Left ventricle myocardium inferior (tissue), 1 donor: ENCODE results near the gene ACTL9. TPM values are rescaled to one million over a fixed set of nuclear protein-coding genes. Genes with fewer than 3 reads are reported as not detected.

Experiments
- DNase-seq: peaks from one replicate; pipeline ENCODE4 v3.0.0-alpha.2; 2020
- H3K27ac ChIP-seq: fragments of 200-600 bp; replicated peaks from 2 replicates; pipeline ENCODE4 v1.8.0; 2021
- H3K27me3 ChIP-seq: fragments of 200-600 bp; 2 replicates; pipeline ENCODE4 v1.8.0; 2021; ENCODE audit warnings: low read depth
- H3K36me3 ChIP-seq: fragments of 200-600 bp; 2 replicates; pipeline ENCODE4 v1.8.0; 2021
- H3K4me1 ChIP-seq: fragments of 200-600 bp; 2 replicates; pipeline ENCODE4 v1.8.0; 2021
- H3K4me3 ChIP-seq: fragments of 200-600 bp; 2 replicates; pipeline ENCODE4 v1.8.0; 2021; ENCODE audit warnings: mild to moderate bottlenecking, moderate library complexity
- H3K9me3 ChIP-seq: fragments of 200-600 bp; replicated peaks from 2 replicates; pipeline ENCODE4 v1.8.0; 2021
- CTCF ChIP-seq: fragments of 200-600 bp; IDR thresholded peaks from 2 replicates; pipeline ENCODE4 v1.8.0; 2021; ENCODE audit warnings: antibody characterized with exemption, mild to moderate bottlenecking, borderline replicate concordance
- intact Hi-C: fragments of 100-400 bp; cut with micrococcal nuclease; formaldehyde crosslinking; loops from one replicate; pipeline ENCODE4 v1.11.0; 2022
- total RNA-seq: library from RNA; stranded (reverse); fragmentation: NEBNext Ultra II Directional; extraction: Animal tissue kit (Norgen Biotek cat#: 25700); gene quantifications from one replicate; pipeline ENCODE4 v1.2.1, GENCODE V29; 2021
- donor health status: DM: no; HTN: yes; CAD: no; lungs with severe emphysema.

ACTL9 gene
- total RNA-seq, 1 donor from 2014 or later: not detected

GRCh38 chr19:8682931-8683330, 15.7 kb downstream of the ACTL9 start:
- TF ChIP-seq CTCF: no peak
- no peak overlapping the region for H3K4me3 ChIP-seq
- H3K36me3 ChIP-seq: no peaks in the 10 kb centered on the region
- peaks cover 38% of the 10 kb centered on the region for H3K27me3 ChIP-seq
- H3K9me3 ChIP-seq: peaks cover 18% of the 10 kb centered on the region
- DNase-seq: no peak
- H3K4me1 ChIP-seq: no peaks in the 10 kb centered on the region
- intact Hi-C loops: no loop called here
- H3K27ac ChIP-seq: no peak overlapping the region

- H3K27ac ChIP-seq: no peak overlapping the region
- intact Hi-C loops: no loop called here
- no peaks in the 10 kb centered on the region for H3K36me3 ChIP-seq
- DNase-seq: no peak
- H3K4me3 ChIP-seq: no peak overlapping the region
- no peaks in the 10 kb centered on the region for H3K4me1 ChIP-seq
- no peak for TF ChIP-seq CTCF
- H3K9me3 ChIP-seq: peaks cover 18% of the 10 kb centered on the region
- H3K27me3 ChIP-seq: peaks cover 34% of the 10 kb centered on the region
Observed at GRCh38 chr19:8682472-8682871, 16.1 kb downstream of the ACTL9 start.

GRCh38 chr19:8681345-8682029, 17.1 kb downstream of the ACTL9 start:
- no peak overlapping the region for H3K4me3 ChIP-seq
- no peak for DNase-seq
- H3K9me3 ChIP-seq: peaks cover 18% of the 10 kb centered on the region
- no peak overlapping the region for H3K27ac ChIP-seq
- H3K36me3 ChIP-seq: no peaks in the 10 kb centered on the region
- H3K4me1 ChIP-seq: no peaks in the 10 kb centered on the region
- intact Hi-C loops: no loop called here
- no peak for TF ChIP-seq CTCF
- H3K27me3 ChIP-seq: peaks cover 24% of the 10 kb centered on the region

GRCh38 chr19:8680676-8681344, 17.8 kb downstream of the ACTL9 start:
- no peak for DNase-seq
- Histone ChIP-seq H3K4me1 (no peaks in the 10 kb centered on the region), H3K4me3 (no peak overlapping the region), H3K27ac (no peak overlapping the region), H3K9me3 (peaks cover 18% of the 10 kb centered on the region), H3K27me3 (peaks cover 22% of the 10 kb centered on the region), H3K36me3 (no peaks in the 10 kb centered on the region)
- TF ChIP-seq CTCF: no peak
- intact Hi-C loops: no loop called here

GRCh38 chr19:8678244-8678807, 20.3 kb downstream of the ACTL9 start:
- Histone ChIP-seq H3K27me3 (peaks cover 9% of the 10 kb centered on the region), H3K27ac (no peak overlapping the region), H3K9me3 (peaks cover 18% of the 10 kb centered on the region), H3K36me3 (no peaks in the 10 kb centered on the region), H3K4me1 (no peaks in the 10 kb centered on the region), H3K4me3 (no peak overlapping the region)
- intact Hi-C loops: no loop called here
- DNase-seq: no peak
- no peak for TF ChIP-seq CTCF
